ENCODE results near the gene WRNIP1.

- TF ChIP-seq CTCF (conservative IDR thresholded peaks at IDR 0.05): no peak
- no peak for TF ChIP-seq ZFX (IDR thresholded peaks at IDR 0.05)
Measured at GRCh38 chr6:2829253-2829652, 64.1 kb downstream of the WRNIP1 start.

Measured in C4-2B (cell line).